ENCODE results near the gene YPEL2.
"Not testable (repeated sequence)": the region's sequence is repeated elsewhere in the genome, so short reads cannot be mapped to it uniquely, and the experiment has no call there.

The YPEL2 gene

DNA sequence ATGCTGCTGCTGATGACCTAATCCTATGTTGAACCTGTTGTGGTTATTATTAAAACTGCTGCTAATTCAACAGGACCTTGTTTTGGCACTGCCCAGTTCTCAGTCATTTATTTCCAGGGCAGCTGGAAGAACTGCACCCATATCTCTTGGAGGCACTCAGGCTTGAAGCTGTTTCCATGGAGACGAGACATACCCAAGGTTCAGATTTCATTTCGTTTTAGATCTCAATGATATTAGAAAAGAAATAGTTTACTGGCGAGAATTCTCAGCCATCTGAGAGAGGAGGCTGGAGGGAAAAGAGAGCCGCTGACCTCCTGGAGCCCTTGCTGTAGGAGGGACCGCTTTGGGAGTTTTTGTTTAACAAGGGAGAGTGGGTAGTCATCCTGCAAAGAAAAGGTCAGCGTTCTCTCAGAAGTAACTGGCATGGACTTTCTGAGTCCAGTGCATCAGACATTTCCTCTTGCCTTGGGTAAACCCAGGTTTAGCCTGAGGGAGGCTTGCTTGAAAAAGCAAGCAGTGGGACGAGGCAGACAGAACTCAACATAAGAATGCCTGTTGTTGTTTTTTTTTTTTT lies 75.4 kb downstream of the YPEL2 start:
- DNase-seq (ENCODE audit: low read depth): no peak

DNA sequence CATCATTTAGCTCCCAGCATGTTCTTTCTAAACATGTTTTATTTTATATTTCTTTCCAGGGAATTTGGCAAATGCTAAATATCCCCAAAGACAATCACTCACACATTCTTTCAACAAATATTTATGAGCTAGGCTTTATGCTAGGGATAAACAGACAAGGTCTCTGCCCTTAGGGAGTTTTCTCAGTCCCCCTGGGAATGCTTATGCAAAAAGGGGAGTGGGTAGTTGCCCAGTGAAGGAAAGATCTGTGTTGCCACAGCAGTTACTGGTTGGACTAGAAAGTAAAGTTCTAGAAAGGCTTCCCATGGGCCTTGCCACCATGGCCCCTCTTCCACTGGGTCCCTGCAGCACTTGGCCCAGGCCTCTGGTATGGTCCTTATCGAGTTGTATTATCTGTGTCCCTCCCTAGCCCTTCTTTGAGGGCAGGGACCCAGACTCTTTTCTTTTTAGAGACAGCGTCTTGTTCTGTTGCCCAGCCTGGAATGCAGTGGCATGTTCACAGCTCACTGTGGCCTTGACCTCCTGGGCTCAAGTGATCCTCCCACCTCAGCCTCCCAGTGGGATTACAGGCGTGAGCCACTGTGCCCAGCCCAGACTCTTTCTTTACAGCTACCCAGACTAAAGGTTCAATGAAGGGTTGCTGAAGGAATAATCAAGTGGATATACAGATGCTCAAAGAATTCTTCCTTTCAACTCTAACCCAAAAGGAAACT lies 78.0 kb downstream of the YPEL2 start:
- DNase-seq (ENCODE audit: low read depth): no peak

DNA sequence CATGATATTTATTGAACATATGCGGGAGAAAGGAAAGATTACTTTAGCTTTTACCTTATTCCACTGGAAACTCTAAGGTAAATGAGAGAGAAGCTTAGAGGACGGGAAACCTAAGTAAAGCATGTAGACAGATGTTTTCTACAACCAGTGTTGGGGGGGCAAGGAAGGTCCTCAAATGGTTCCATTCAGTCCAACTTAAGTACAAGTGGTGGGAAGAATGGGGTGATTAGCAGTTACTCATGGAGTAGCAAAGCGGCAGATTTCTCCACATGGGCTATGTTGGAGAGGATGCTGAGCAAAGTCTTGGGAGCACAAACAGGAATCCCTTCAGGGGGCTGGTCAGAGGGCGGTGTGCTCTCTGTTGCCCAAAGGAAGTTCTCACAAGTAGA lies 78.6 kb downstream of the YPEL2 start:
- no peak for DNase-seq (ENCODE audit: low read depth)

DNA sequence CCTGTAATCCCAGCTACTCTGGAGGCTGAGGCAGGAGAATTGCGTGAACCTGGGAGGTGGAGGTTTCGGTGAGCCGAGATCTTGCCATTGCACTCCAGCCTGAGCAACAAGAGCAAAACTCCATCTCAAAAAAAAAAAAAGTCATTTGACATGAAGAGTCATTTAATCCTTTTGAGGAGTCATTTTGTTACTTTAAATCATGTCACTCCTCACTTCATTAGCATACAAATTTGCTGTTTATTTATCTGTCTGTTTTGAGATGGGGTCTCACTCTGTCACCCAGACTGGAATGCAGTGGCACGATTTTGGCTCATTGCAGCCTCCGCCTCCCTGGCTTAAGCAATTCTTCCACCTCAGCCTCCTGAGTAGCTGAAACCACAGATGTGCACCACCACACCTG lies 81.0 kb downstream of the YPEL2 start:
- DNase-seq (ENCODE audit: low read depth): not testable (repeated sequence)

DNA sequence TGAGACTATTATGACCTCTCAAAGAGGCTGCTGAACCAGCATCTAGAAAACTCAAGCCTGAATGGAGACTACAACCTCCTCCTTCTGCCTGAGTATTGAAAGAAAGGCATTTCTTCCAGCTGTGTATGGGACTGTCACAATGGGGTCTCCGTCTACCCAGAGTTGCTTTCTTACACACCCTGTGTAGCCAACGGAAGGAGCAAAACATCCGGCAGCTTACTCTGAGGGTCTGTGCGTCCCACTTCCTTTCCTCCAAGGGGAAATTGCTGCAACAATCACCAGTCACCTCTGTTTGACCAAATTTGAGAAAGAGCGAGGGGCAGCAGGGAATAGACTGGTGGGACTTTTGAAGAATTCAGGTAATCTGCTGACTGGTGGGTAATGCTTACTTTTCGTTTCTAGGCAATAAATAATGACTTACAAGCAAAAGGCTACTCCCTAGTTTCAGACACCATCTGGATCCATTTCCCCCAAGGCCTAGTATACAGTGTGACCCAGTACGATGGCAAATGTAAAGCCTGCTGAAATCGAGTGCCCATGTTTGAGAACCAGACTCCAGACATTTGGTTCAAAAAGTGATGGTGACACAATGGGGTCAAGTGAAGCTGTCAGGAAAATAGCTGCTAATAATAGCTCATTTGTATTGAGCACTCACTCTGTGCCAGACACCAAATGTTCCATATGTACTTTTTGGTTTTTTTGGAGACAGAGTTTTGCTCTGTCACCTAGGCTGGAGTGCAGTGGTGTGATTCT lies 81.7 kb downstream of the YPEL2 start:
- no peak for DNase-seq (ENCODE audit: low read depth)

DNA sequence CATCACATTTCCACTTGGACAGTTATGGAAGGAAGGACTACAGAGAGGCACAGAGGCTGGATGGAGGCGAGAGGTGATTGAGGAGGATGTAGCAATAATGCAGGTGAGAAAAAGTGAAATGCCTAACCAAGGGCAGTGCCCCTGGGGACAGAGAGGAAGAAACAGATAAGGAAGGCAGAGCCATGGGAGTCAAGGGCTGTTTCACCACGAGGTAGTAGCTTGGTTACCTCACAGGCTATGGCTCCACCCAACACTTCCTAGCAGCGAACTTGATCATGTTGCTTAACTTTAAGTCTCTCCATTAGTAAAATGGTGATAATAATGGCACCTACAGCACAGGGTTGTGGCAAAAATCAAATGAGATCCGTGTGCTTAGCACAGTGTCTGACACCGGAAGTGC lies 83.9 kb downstream of the YPEL2 start:
- no peak for DNase-seq (ENCODE audit: low read depth)

DNA sequence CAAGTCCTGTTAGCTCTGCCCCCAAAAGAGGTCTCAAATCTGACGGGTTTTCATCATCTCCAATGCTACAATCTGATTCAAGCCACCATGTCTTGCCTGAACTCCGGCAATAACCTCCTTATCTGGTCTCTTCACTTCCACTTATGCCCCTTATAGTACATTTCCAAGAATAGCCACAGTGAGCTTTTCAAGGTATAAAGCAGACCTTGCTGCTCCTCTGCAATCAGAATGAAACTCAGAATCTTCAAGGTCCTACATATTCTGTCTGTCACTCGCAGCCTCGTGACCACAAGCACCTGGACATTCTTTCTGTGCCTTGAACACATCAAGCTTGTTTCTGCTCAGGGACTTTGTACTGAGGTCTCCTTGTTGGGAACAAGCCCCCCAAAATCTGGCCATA lies 84.7 kb downstream of the YPEL2 start:
- no peak for DNase-seq (ENCODE audit: low read depth)

DNA sequence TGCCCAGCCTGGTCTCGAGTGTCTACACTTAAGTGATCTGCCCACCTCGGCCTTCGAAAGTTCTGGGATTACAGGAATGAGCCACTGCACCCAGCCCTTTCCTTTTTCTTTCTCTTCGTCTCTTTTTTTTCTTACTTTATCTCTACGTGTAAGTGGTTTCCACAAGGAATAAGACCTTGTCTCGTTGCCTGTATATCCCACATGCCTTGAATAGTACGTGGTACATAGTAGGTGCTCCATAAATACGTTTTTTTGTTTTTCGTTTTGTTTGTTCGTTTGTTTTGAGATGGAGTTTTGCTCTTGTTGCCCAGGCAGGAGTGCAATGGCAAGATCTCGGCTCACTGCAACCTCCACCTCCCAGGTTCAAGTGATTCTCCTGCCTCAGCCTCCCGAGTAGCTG lies 86.0 kb downstream of the YPEL2 start:
- no peak for DNase-seq (ENCODE audit: low read depth)

DNA sequence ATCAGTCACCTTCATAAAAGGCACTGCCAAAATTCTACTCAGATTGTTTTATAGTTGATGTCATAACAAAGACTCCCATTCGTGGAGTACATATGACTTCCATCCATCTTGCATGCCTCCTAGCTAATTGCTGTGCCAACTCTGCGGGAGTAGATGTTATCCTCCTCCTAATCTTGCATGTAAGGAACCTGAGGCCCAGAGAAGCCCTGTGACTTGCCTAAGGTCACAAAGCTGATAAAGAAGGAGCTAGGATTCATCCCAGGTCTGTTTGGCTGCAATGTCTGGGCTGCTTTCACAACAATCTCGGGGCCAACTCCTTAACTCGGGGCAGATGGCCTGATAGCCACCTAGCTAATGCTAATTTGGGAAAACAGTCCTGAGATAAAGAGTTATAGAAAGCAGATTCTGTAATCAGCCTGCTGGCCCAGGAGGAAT lies 87.3 kb downstream of the YPEL2 start:
- DNase-seq (ENCODE audit: low read depth): no peak

DNA sequence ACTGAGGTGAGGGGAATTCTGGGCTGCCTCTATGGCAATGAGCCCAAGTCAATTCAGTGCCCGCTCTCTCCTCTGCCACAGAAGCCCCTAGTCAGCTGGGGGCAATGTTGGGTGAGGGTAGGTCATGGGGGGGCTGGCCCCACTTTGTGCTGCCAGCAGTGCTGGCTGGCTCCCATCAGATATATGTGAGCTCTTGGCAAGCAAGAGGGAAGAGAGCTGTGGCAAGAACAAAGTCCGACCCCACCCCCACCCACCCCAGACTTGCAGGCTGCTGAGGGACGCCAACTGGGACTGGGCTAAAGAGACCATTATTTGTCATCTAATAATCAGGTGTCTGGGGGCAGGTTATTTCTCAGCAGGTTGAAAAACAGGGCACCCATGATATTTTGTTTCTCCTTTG lies 89.4 kb downstream of the YPEL2 start:
- DNase-seq (ENCODE audit: low read depth): no peak

DNA sequence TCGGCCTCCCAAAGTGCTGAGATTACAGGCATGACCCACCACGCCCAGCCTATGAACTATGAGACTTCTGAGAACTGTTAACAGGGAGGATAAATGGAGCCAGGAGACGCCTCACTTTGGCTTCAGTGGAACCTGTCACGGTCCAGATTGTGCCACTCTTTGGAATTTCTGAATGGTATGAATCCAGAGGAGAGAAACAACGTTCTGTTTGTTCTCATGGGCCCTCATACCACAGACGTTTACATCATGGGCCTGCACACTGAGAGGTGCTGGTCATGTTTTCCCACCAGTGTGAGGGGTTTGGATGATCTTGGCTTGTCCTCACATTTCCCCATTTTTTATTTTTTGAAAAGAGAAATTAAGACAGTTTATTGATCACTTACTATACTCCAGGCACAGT lies 90.3 kb downstream of the YPEL2 start:
- no peak for DNase-seq (ENCODE audit: low read depth)

DNA sequence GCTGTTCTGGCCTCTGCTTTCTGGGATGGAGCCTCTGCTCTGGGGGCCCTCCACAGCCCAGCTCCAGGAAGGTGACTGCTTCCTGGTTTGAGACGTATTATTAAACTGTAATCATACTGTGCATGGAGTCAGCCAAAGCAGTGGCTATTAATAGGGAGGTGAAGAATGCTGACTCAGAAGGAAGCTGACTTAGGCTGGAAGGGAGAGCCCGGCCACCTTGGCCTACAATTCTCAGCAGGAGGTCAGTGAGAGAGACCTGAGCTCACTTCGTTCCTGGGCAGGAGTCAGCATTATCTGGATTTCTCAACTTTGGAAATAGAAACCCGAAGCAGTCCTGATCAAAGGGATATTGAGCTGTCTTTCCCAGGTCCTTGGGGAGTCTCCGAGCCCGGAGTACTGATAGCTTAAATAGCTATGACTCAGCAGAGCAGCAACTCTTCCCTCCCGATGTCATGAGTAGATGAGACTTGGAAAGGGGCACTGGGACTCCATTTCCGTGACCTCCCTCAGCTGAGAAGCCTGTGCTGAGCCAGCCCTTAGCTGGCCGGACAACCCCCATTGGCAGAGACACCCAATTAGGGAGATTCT lies 91.8 kb downstream of the YPEL2 start:
- DNase-seq (ENCODE audit: low read depth): no peak

DNA sequence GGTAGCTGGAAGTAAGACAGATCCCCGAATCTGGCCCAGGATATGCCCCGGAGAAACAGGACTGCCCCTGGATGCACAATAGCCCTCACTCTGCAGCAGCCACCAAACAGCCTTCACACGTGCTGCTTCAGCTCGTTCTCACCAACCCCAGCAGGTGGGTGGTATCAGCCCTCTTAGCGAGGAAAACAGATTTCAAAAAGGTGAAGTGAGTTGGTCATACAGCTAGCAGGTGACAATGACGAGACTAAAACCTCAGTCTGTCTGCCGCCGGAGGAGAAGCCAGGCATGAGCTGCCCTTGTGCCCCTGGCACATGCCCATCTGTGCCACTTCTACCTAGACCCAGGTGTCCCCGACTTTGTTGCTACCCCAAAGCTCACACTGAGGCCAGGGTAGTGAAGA lies 92.4 kb downstream of the YPEL2 start:
- no peak for DNase-seq (ENCODE audit: low read depth)

DNA sequence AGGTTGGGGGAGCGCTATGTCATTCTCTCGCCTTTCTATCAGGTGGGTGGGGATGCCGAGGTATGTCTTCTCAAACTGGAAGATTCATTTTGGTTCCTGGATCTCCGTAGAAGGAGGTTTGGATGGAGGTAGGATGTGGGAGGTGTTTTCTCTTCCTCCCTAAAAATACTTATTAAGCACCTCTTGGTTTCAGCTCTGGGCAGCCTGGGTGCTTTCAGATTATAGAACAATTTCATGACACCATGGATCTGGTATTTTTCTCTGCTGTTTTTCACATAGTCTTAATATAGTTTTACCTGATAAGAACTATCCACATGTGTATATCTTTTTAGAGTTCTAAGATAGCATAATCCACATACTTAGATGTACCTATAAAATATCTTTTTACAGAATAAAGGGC lies 92.9 kb downstream of the YPEL2 start:
- no peak for DNase-seq (ENCODE audit: low read depth)

DNA sequence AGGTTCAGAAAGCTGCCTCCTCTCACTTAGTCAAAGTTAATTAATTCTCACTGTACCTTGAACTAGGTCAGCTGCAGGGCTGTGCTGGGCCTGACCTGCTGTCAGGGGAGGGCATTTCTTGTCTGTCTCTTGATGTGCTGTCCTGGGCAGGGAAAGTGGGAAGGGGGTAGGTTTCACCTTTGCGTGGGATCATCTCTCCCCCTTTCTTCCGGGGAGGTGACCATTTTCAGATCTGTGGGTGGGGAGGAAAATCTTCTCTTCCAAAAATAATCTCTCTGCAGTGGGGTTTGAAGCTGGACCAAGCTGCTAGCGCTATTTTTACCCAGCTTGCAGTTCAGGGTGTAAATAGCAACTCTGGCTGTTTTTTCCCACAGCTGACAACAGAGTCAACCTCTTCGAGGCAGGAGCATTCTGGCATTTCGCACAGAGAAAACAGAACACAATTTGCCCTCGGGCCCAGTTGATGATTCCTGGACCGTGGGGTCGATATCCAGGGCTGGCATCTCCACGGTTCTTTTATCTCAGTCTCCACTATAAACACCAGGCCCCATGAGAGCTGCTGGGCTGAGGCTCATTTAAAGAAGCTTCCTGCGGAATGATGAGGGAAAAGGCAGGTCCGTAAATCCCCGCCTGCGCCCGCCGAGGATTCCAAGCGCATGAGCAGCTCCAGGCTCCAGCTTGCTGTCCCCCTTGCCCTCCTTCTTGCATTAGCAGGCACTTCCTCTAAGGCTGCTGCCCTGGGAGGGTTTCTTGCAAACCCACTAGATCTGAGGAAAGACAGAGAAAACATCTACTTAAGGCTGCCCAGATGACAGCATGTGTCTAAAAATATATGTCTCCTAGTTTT lies 93.9 kb downstream of the YPEL2 start:
- no peak for DNase-seq (ENCODE audit: low read depth)

DNA sequence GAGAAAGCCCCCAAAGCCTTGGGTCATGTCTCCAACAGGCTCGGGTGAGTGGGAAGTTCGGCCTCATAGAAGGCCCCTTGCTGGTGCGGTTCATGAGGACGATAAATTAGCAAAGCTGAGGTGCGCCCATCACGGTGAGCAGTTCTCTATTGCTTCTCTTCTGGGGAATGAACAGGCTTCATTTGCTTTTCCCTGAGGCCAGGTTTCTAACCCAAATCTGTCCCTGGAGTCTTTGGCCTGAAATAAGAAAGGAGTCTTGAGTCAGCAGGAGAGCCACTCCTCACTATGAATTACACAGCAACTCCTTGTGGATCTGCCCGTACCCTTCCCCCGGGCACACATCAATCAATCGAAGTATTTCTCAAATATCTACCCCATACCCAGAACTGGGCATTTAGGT lies 94.6 kb downstream of the YPEL2 start:
- DNase-seq (ENCODE audit: low read depth): no peak

DNA sequence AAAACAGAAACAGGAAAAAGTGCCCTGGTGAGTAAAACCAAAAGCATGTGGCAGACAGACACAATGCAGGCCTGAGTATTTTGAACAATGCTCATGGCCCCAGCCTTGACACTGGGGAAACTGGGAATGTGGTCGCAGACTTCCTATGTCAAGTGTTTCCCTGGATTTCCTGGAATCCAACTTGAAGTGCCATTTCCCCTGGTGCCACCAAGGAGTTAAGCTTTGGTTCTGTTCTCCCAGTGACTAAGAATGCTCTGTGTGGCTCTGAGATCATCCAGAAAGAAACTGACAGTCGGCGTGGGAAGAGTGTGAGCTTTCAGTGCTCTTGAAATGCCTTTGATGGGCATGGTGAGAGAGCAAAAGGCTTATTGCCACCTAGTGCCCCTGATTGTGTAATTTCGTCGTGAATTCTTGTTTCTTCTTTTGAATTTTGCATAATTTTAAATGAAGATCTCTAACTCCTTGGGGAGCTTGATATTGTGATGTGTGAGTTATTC lies 96.0 kb downstream of the YPEL2 start:
- peak; percentile 24 for DNase-seq (ENCODE audit: low read depth)

DNA sequence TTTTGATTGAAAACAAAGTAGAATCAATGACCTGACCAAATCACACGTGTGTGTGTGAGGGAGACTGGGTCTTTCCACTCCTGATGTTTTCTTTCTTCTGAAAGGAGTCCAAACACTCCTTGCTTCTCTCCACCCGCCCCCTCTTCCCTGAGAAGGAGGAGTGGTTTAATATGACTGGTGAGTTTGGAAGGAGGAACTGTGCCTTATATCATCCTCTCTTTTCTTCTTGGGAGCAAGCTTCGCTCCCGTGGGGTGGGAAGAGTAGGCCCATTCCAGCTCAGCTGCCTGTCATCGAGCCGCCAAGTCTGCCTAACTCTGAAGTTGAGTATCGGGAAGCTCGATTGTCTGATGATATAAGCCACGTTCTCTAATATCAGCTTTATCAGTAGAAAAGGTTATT lies 96.5 kb downstream of the YPEL2 start:
- no peak for DNase-seq (ENCODE audit: low read depth)

DNA sequence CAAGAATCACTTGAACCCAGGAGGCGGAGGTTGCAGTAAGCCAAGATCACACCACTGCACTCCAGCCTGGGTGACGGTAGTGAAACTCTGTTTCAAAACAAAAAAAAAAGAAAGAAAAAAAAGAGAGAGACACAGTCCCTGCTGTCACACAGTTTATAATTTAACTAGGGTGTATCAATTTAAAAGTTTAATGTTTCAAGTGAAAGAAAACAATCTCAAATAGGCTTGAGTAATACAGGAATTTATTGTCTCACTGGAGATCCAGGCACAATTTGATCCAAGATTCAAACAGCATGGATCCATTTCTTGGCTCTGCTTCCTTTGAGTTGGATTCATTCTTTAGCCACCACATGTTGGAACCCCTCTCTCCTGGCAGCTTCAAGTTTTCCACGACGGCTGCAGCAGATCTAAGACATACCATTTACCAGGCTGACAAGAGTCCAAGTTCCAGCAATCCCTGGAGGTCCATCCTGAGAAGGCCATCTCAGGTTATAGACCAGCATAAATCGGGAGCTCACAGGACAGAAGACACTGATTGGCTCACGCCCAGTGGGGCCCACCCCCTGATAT lies 97.5 kb downstream of the YPEL2 start:
- DNase-seq (ENCODE audit: low read depth): no peak

DNA sequence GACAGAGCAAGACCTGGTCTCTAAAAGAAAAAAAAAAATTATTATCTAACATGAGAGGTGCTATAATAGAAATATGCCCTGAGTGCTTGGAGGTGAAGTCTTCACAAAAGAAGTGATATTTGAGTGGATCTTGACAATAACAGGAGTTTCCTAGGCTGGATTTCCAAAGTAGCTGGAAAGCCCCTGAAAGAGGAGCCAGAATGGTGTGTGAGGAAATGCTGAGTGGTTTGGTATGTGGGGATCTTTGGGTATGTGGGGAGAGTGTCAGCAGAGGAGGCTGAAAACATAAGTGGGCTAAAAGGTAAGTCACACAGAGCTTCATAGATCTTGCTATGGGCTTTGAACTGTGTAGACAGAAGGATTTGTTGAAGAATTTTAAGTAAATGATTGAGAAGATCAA lies 100.1 kb downstream of the YPEL2 start:
- DNase-seq (ENCODE audit: low read depth): no peak

DNA sequence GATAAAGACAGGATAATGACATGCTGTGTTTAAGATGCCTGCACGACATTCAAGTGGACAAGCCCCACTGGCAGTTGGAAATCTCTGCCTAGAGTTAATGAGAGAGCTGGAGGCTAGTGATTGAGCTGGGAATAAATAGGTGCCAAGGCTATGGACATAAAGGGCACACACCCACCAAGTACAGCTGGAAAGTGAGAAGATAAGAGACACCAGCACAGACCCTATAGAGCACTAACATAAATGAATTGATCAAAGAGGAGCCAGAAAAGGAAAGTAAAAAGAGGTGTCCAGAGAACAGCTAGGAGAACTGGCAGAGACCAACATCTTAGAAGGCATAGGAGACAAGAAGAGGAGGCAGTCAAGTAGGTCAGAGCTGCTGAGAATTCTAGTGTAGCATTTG lies 101.2 kb downstream of the YPEL2 start:
- DNase-seq (ENCODE audit: low read depth): no peak

DNA sequence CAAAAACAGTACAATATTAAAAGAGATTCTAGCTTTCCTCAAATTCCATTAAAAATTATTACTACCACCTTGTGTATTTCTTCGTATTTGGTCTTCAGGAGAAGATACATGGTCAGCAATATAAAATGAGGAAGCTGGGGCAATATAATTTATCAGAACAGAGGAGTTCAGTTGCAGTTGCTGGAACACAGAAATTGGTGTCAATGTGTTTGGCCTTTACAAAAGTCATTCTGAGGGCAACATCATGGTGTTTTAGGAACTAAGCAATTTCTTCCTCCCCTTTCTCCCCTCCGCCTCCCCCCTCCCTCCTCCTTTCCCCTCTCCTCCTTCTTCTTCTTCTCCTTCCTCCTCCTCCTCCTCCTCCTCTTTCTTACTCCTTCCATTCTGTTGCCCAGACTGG lies 102.1 kb downstream of the YPEL2 start:
- DNase-seq (ENCODE audit: low read depth): no peak
